KOPT-K1 (cell line): ENCODE results near the gene ARNT2.

Experiments used
- H3K27ac ChIP-seq: fragments of 200-600 bp; sonication (generic); 2 replicates; pipeline ENCODE4 v1.5.1; 2016; ENCODE audit warnings: antibody characterized with exemption, mild to moderate bottlenecking, low read depth, low read length; ENCODE audit not compliant: poor library complexity, severe bottlenecking
- H3K36me3 ChIP-seq: fragments of 200-600 bp; sonication (generic); 2 replicates; pipeline ENCODE4 v1.5.1; 2017; ENCODE audit warnings: antibody characterized with exemption, mild to moderate bottlenecking, low read length, moderate library complexity; ENCODE audit not compliant: insufficient read depth
- H3K9me3 ChIP-seq: fragments of 200-600 bp; sonication (generic); 2 replicates; pipeline ENCODE4 v1.5.1; 2017; ENCODE audit warnings: antibody characterized with exemption, low read length, mild to moderate bottlenecking; ENCODE audit not compliant: insufficient read depth, poor library complexity, severe bottlenecking

ARNT2 gene

DNA sequence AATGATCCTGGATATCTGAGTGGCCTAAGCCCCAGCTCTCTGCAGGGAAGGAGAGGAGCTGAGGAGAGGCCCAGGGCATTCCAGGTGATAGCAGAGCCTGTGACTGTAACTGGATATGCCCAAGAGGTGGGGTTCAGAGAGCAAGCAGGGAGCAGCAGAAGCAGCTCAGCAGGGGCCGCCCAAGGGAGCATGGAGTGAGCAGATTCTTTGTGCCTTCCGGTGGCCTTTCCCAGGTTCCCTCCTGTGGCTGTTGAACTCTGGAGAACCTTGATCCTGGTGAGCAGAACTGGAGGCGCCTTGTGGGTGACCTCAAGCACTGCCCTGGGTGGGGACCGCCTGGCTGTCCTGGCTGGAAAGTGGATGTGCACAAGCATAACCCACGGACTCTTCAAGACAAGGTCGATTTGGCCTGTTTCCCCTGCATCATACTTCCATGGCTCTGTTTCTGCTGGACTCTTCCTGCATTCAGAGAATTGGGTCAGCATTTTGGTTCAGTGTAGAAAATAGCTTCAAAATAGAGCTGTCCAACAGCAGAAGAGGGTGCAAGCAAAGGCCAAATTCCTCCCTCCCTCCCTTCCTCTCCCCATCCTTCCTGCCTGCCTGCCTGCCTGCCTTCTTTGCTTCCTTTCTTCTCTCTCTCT, 76.1 kb downstream of the ARNT2 start:
- Histone ChIP-seq H3K9me3 (no peaks in the 10 kb centered on the region), H3K36me3 (no peaks in the 10 kb centered on the region), H3K27ac (no peak overlapping the region)

GRCh38 chr15:80480909-80481308, 76.7 kb downstream of the ARNT2 start:
- Histone ChIP-seq H3K9me3 (no peaks in the 10 kb centered on the region), H3K36me3 (no peaks in the 10 kb centered on the region), H3K27ac (no peak overlapping the region)

DNA sequence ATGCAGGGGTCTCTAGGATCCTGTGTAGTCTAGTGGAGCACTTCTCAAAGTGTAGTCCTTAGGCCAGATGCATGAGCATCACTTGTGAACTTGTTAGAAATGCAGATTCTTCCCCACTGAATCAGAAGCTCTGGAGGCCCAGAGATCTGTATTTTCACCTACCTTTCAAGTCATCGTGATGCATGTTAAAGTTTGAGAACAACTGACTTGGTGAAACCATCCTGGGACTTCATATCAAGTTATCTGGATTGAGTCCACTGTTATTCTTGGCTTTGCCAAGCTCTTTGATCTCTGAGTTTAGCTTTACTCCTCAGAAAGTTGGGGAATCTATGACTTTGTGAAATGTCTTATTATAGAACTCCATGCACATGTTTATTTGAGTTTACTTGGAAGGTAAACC, 78.5 kb downstream of the ARNT2 start:
- Histone ChIP-seq H3K27ac (no peak overlapping the region), H3K36me3 (no peaks in the 10 kb centered on the region), H3K9me3 (no peaks in the 10 kb centered on the region)

- Histone ChIP-seq H3K27ac (no peak overlapping the region), H3K9me3 (no peaks in the 10 kb centered on the region), H3K36me3 (no peaks in the 10 kb centered on the region)
Observed at GRCh38 chr15:80483725-80484161, 79.6 kb downstream of the ARNT2 start.

- Histone ChIP-seq H3K27ac (no peak overlapping the region), H3K9me3 (no peaks in the 10 kb centered on the region), H3K36me3 (no peaks in the 10 kb centered on the region)
Observed at GRCh38 chr15:80484333-80484864, 80.2 kb downstream of the ARNT2 start.

- H3K27ac ChIP-seq, result no peak overlapping the region
- H3K9me3 ChIP-seq, result no peaks in the 10 kb centered on the region
- H3K36me3 ChIP-seq, result no peaks in the 10 kb centered on the region
Observed at GRCh38 chr15:80485370-80486164, 81.4 kb downstream of the ARNT2 start.

DNA sequence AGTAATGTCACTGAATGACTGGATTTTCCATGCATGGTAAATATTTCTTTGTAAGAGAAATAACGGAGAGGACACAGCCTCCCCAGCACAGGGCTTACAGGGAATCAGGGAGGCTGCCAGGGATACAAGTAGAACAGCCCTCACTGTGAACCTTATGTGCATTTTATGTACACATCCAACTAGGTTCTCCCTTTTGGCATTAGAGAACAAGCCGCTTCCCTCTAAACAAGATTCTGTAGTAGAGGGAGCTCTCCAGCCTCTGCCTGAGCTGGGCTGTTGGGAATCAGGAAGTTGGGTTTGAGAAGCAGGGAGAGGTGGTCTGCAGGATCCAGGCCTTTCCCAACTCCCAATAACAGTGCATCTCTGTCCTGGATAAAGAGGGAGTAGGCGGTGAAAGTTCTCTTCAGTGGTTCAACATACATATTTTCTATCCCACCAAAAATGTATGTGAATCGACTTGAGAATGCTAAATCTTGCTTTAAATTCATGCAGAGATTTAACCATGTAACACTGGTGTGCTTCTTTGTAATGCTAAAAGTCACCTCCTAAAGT, 83.7 kb downstream of the ARNT2 start:
- Histone ChIP-seq H3K36me3 (no peaks in the 10 kb centered on the region), H3K9me3 (no peaks in the 10 kb centered on the region), H3K27ac (no peak overlapping the region)

DNA sequence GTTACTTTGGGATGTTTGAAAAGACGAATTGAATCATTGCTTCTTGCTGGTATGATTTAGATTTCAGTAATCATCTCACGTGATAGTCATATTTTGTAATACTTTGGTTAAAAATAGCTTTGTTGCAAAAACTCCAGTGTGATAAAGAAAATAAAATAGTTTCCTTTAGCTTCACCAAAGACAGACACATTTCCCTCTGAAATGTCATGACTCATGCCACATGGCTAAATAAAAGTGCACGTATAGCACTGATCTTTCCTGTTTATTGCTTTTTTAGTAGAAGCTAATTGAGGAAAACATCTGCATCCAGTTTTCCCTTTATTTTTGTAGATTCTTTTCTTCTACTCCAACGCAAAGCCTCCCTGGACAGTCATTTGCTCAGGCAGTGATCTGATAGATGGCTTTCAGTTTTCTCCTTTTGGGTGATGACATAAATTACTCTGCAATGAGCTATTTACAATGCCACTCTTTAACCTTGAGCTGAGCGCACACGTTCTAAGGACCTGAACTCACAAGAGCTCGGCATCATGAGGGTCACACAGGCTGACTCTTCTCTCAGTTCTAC, 84.9 kb downstream of the ARNT2 start:
- Histone ChIP-seq H3K36me3 (no peaks in the 10 kb centered on the region), H3K9me3 (no peaks in the 10 kb centered on the region), H3K27ac (no peak overlapping the region)

DNA sequence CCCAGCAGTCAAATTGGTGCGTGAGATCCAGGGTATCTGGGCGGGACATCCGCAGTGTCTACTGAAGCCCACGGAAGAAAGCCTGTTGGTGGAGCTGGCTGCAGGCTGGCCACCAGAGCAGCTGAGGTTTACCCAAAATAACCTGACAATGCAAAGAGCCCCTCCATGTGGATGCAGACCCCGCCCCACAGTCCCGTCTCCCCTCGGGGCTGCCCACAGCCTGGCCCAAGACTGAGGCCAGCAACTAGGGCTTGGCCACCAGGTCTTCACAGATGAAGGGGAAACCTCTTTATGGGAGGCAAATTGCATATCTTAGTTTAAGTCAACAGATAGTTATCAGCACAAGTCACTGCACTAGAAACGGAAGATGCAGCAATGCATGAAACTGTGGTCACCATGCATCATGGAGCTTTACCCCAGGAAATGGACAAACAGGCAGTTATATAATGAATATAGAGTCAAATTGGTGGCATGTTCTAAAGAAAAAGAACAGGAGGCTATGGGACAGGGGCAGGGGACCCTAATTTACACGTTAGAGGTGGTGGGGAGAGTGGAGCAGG, 86.3 kb downstream of the ARNT2 start:
- Histone ChIP-seq H3K36me3 (no peaks in the 10 kb centered on the region), H3K27ac (no peak overlapping the region), H3K9me3 (no peaks in the 10 kb centered on the region)

GRCh38 chr15:80491163-80491847, 87.1 kb downstream of the ARNT2 start:
- Histone ChIP-seq H3K9me3 (no peaks in the 10 kb centered on the region), H3K36me3 (no peaks in the 10 kb centered on the region), H3K27ac (no peak overlapping the region)

GRCh38 chr15:80492409-80492808, 88.2 kb downstream of the ARNT2 start:
- no peaks in the 10 kb centered on the region for H3K36me3 ChIP-seq
- no peak overlapping the region for H3K27ac ChIP-seq
- H3K9me3 ChIP-seq, result no peaks in the 10 kb centered on the region

- H3K27ac ChIP-seq, result no peak overlapping the region
- no peaks in the 10 kb centered on the region for H3K9me3 ChIP-seq
- H3K36me3 ChIP-seq, result no peaks in the 10 kb centered on the region
Observed at GRCh38 chr15:80492874-80493273, 88.7 kb downstream of the ARNT2 start.

GRCh38 chr15:80494351-80494751, 90.2 kb downstream of the ARNT2 start:
- H3K9me3 ChIP-seq, result no peaks in the 10 kb centered on the region
- no peak overlapping the region for H3K27ac ChIP-seq
- no peaks in the 10 kb centered on the region for H3K36me3 ChIP-seq

DNA sequence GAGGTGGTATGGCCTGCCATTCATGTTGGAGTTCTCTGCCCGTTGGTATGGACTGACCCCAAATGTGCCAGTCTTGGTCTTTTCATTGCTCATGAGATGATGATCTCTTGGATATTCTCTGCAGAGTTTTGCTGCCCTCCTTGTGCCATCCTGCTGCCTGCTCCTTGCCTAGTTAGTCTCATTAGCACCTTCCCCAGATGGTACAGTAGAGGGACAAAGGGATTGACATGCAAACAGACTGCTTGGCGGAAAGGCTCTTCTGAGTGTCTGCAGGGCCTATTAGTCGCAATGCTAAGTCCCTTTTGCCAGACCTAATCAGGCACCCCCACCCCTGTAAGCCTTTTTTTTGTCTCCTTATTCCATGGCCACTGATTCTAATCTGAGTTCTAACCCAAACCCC, 90.6 kb downstream of the ARNT2 start:
- Histone ChIP-seq H3K27ac (no peak overlapping the region), H3K36me3 (no peaks in the 10 kb centered on the region), H3K9me3 (no peaks in the 10 kb centered on the region)
